IPS DF 4.7 (cell line): ENCODE data around the gene ANKRD20A1.
"Not testable (repeated sequence)": the region's sequence is repeated elsewhere in the genome, so short reads cannot be mapped to it uniquely, and the experiment has no call there.

Experiments
- DNase-seq: peaks from one replicate; pipeline ENCODE4 v3.0.0-alpha.2; 2013; ENCODE audit warnings: low spot score; ENCODE audit errors: extremely low read depth

ANKRD20A1 gene

DNA sequence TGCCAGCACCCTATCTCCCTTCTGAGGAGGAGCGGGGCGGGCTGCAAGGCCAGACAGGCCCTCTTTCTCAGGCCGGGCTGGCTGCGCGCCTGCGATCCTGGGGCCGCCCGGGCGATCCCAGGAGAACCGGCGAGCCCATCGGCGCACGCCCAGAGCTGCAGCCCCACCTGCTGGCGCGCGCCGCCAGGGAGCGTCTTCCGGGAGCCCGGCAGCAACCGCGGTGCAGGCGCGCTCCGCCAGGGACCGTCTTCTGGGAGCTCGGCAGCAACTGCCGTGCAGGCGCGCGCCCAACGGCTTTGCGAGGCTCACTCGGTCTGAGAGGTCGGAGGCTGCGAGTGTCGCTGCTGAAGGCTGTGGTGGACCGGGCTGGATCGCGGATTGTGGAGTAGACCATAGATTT lies at the start of gene ANKRD20A1:
Gene ANKRD20A1 (plus strand): TSS at position 61 of the 400 bp plus-strand sequence. CDS start 496 bp downstream, outside the sequence.
- DNase-seq, result not testable (repeated sequence)

GRCh38 chr9:67832088-67832487 lies 26.6 kb upstream of the ANKRD20A1 start:
- DNase-seq, result not testable (repeated sequence)
